Measurements from ENCODE around the gene SGTA. TPM values are rescaled to one million over a fixed set of nuclear protein-coding genes. Genes with fewer than 3 reads are reported as not detected.

The SGTA gene
- total and polyA plus RNA-seq, 2 of the 13 experiments (the other 11 are each of a cell fraction or from before 2014, with no cell fraction given) = 43.9 to 47.4 TPM

- TF ChIP-seq ZNF670 (CRISPR knock-in tag; IDR thresholded peaks at IDR 0.05; ENCODE audit: borderline replicate concordance) = no peak; the same call in 1 of the 2 replicates
- no peak for TF ChIP-seq ZSCAN30 (CRISPR knock-in tag; IDR thresholded peaks at IDR 0.05)
- TF ChIP-seq IKZF4 (CRISPR knock-in tag; IDR thresholded peaks at IDR 0.05; ENCODE audit: borderline replicate concordance, low read depth, not compliant biosample characterization) = no peak
- peak; percentile 43; the same call in 1 of the 2 replicates for TF ChIP-seq BHLHE40 (IDR thresholded peaks at IDR 0.05; ENCODE audit: low read length)
- TF ChIP-seq ZNF563 (CRISPR knock-in tag; IDR thresholded peaks at IDR 0.05) = peak; percentile 71; the same call in 1 of the 2 replicates
- TF ChIP-seq, protein P1, sequence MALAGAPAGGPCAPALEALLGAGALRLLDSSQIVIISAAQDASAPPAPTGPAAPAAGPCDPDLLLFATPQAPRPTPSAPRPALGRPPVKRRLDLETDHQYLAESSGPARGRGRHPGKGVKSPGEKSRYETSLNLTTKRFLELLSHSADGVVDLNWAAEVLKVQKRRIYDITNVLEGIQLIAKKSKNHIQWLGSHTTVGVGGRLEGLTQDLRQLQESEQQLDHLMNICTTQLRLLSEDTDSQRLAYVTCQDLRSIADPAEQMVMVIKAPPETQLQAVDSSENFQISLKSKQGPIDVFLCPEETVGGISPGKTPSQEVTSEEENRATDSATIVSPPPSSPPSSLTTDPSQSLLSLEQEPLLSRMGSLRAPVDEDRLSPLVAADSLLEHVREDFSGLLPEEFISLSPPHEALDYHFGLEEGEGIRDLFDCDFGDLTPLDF (CRISPR knock-in tag; IDR thresholded peaks at IDR 0.05) = 0 out of 2 replicates have a peak, but pooled peaks have one; percentile 61
- TF ChIP-seq ZNF557 (CRISPR knock-in tag; IDR thresholded peaks at IDR 0.05) = 0 out of 2 replicates have a peak, but pooled peaks have one; percentile 39
- no peak for TF ChIP-seq ZNF383 (CRISPR knock-in tag; IDR thresholded peaks at IDR 0.05; ENCODE audit: borderline replicate concordance)
- TF ChIP-seq ZNF775 (CRISPR knock-in tag; IDR thresholded peaks at IDR 0.05; ENCODE audit: borderline replicate concordance) = no peak
- TF ChIP-seq CREB1 (IDR thresholded peaks at IDR 0.05) = no peak
- peak; percentile 47 for TF ChIP-seq CREB1 (CRISPR knock-in tag; IDR thresholded peaks at IDR 0.05)
- 0 out of 2 replicates have a peak, but pooled peaks have one; percentile 53 for TF ChIP-seq ZNF274 (CRISPR knock-in tag; IDR thresholded peaks at IDR 0.05)
- no peak for TF ChIP-seq ZNF569 (CRISPR knock-in tag; IDR thresholded peaks at IDR 0.05; ENCODE audit: borderline replicate concordance)
- no peak for TF ChIP-seq ZNF333 (CRISPR knock-in tag; IDR thresholded peaks at IDR 0.05; ENCODE audit: borderline replicate concordance)
- peak; percentile 73 for TF ChIP-seq BCL3 (CRISPR knock-in tag; IDR thresholded peaks at IDR 0.05)
- TF ChIP-seq THYN1 (CRISPR knock-in tag; IDR thresholded peaks at IDR 0.05; ENCODE audit: borderline replicate concordance, low read depth) = no peak
- TF ChIP-seq AFF4 (CRISPR knock-in tag; IDR thresholded peaks at IDR 0.05) = no peak
- TF ChIP-seq ZNF33B (CRISPR knock-in tag; IDR thresholded peaks at IDR 0.05) = no peak
- TF ChIP-seq SOX13 (IDR thresholded peaks at IDR 0.05) = no peak
- TF ChIP-seq SOX13 (CRISPR knock-in tag; conservative IDR thresholded peaks at IDR 0.05 in 1 of 2, IDR thresholded peaks at IDR 0.05 in 1 of 2) = peak in 1 of 2 experiments; percentile 78; a peak in 2 of 4 replicates
Measured at GRCh38 chr19:2790557-2791271, 7.6 kb upstream of the SGTA start (continued).

All from HepG2 (cell line).